H1 (cell line): Measurements from ENCODE around the gene TMEM108. TPM values are rescaled to one million over a fixed set of nuclear protein-coding genes. Genes with fewer than 3 reads are reported as not detected.

Experiments
- CTCF ChIA-PET: fragments of 300-600 bp; sonication (Branson Sonifier 250); formaldehyde crosslinking; loops from one replicate; lab custom pipeline; 2021; ENCODE audit not compliant: partially characterized antibody; lab: Charles Lee
- POLR2A ChIA-PET: fragments of 300-600 bp; sonication (Branson Sonifier 250); formaldehyde crosslinking; loops from one replicate; lab custom pipeline; 2021; ENCODE audit warnings: inconsistent platforms; ENCODE audit not compliant: partially characterized antibody; lab: Charles Lee
- DNase-seq, 2 experiments: peaks; one replicate each; pipeline versions ENCODE4 v3.0.0 to v3.0.0-alpha.2; 2010 to 2022; ENCODE audit warnings: low spot score in 2 of 2, low read depth in 1 of 2, mixed read lengths in 1 of 2
- FAIRE-seq: peaks from 2 replicates; lab custom pipeline; 2011; peaks lifted over from hg19 to GRCh38; lab: Jason Lieb, UNC
- H2AFZ ChIP-seq: 2 replicates; pipeline ENCODE4 v1.8.1; 2012; ENCODE audit warnings: low read length, inconsistent platforms
- H2AK5ac ChIP-seq: 2 replicates; pipeline ENCODE4 v1.6.1; 2013; ENCODE audit warnings: low read depth, low read length
- H2BK120ac ChIP-seq: replicated peaks from 2 replicates; pipeline ENCODE3; 2013; ENCODE audit warnings: low read depth, low read length, inconsistent platforms
- H2BK12ac ChIP-seq: 2 replicates; pipeline ENCODE4 v1.6.1; 2013; ENCODE audit warnings: low read depth, low read length
- H2BK15ac ChIP-seq: 2 replicates; pipeline ENCODE4 v1.6.1; 2013; ENCODE audit warnings: low read length
- H2BK20ac ChIP-seq: 2 replicates; pipeline ENCODE4 v1.6.1; 2013; ENCODE audit warnings: low read length
- H2BK5ac ChIP-seq: 2 replicates; pipeline ENCODE4 v1.6.1; 2013; ENCODE audit warnings: low read depth, low read length
- H3K14ac ChIP-seq: 2 replicates; pipeline ENCODE4 v1.6.1; 2013; ENCODE audit warnings: inconsistent platforms; ENCODE audit not compliant: insufficient read length
- H3K18ac ChIP-seq: 2 replicates; pipeline ENCODE4 v1.6.1; 2013; ENCODE audit warnings: low read length; ENCODE audit errors: extremely low read depth
- H3K23ac ChIP-seq: 2 replicates; pipeline ENCODE4 v1.6.1; 2013; ENCODE audit warnings: inconsistent platforms; ENCODE audit not compliant: insufficient read length
- H3K23me2 ChIP-seq: 2 replicates; pipeline ENCODE4 v1.6.1; 2013; ENCODE audit warnings: low read depth, low read length
- H3K27ac ChIP-seq: 2 replicates; pipeline ENCODE4 v1.6.1; 2011; ENCODE audit warnings: low read depth, low read length, inconsistent platforms
- H3K27me3 ChIP-seq, 4 experiments: replicated peaks in 1 of 4; 1 replicate in 1 of 4; 2 replicates in 3 of 4; pipeline versions ENCODE4 v1.6.1 to v1.8.1; 2011 to 2013; ENCODE audit warnings: low read length in 3 of 4, mild to moderate bottlenecking in 3 of 4, inconsistent platforms in 2 of 4, mixed read lengths in 2 of 4, moderate library complexity in 1 of 4; ENCODE audit not compliant: control insufficient read depth in 3 of 4, insufficient read depth in 3 of 4; ENCODE audit errors: extremely low read depth in 1 of 4
- H3K36me3 ChIP-seq, 4 experiments: 2 replicates each; pipeline versions ENCODE4 v1.6.1 to v1.8.1; 2011 to 2013; ENCODE audit warnings: mild to moderate bottlenecking in 4 of 4, low read length in 3 of 4, moderate library complexity in 2 of 4, control low read depth in 1 of 4, inconsistent platforms in 1 of 4; ENCODE audit not compliant: insufficient read depth in 4 of 4, control insufficient read depth in 2 of 4
- H3K4ac ChIP-seq: replicated peaks from 2 replicates; pipeline ENCODE3; 2013; ENCODE audit warnings: low read length, low read depth, mixed read lengths, inconsistent platforms; ENCODE audit not compliant: insufficient read length
- H3K4me1 ChIP-seq, 4 experiments: replicated peaks in 1 of 4; 1 replicate in 1 of 4; 2 replicates in 3 of 4; pipeline versions ENCODE4 v1.6.1 to v1.8.1; 2011 to 2013; ENCODE audit warnings: low read length in 3 of 4, inconsistent platforms in 2 of 4, mixed read lengths in 1 of 4; ENCODE audit not compliant: insufficient read depth in 4 of 4, control insufficient read depth in 3 of 4
- H3K4me2 ChIP-seq, 2 experiments: 2 replicates each; pipeline versions ENCODE4 v1.6.1 to v1.8.1; 2011 to 2013; ENCODE audit warnings: low read depth in 2 of 2, low read length in 2 of 2, control low read depth in 1 of 2, inconsistent platforms in 1 of 2, mild to moderate bottlenecking in 1 of 2; ENCODE audit not compliant: insufficient read depth in 1 of 2
- H3K4me3 ChIP-seq, 4 experiments: fragments of 200-600, 300-600 bp in 1 of 4; sonication (generic), shearing (Covaris generic), sonication (Bioruptor Twin) in 1 of 4; 2 replicates each; pipeline versions ENCODE4 v1.5.1 to v1.8.1; 2011 to 2016; ENCODE audit warnings: low read length in 4 of 4, low read depth in 3 of 4, control low read depth in 2 of 4, inconsistent platforms in 2 of 4, mild to moderate bottlenecking in 2 of 4, mixed read lengths in 1 of 4, moderate library complexity in 1 of 4; ENCODE audit not compliant: insufficient read depth in 2 of 4; ENCODE audit errors: extremely low read depth in 1 of 4
- H3K56ac ChIP-seq: replicated peaks from 2 replicates; pipeline ENCODE3; 2013; ENCODE audit warnings: low read depth, mild to moderate bottlenecking, mixed read lengths, low read length, inconsistent platforms; ENCODE audit not compliant: insufficient read length
- H3K79me1 ChIP-seq: 2 replicates; pipeline ENCODE4 v1.6.1; 2013; ENCODE audit warnings: low read depth, low read length, control low read depth
- H3K79me2 ChIP-seq, 2 experiments: 2 replicates each; pipeline versions ENCODE4 v1.6.1 to v1.8.1; 2012 to 2013; ENCODE audit warnings: low read length in 2 of 2, mild to moderate bottlenecking in 2 of 2, inconsistent platforms in 1 of 2; ENCODE audit not compliant: insufficient read depth in 2 of 2, control insufficient read depth in 1 of 2
- H3K9ac ChIP-seq, 4 experiments: replicated peaks in 1 of 4; 1 replicate in 1 of 4; 2 replicates in 3 of 4; pipeline versions ENCODE4 v1.6.1 to v1.8.1; 2011 to 2013; ENCODE audit warnings: low read depth in 3 of 4, low read length in 3 of 4, control low read depth in 2 of 4, mild to moderate bottlenecking in 2 of 4, moderate library complexity in 2 of 4, inconsistent platforms in 1 of 4; ENCODE audit errors: extremely low read depth in 1 of 4
- H3K9me3 ChIP-seq, 2 experiments: 2 replicates each; pipeline versions ENCODE4 v1.6.1 to v1.8.1; 2012 to 2013; ENCODE audit warnings: mild to moderate bottlenecking in 2 of 2, moderate library complexity in 2 of 2, control low read depth in 1 of 2, inconsistent platforms in 1 of 2, low read depth in 1 of 2, low read length in 1 of 2, mixed read lengths in 1 of 2; ENCODE audit not compliant: insufficient read depth in 2 of 2
- H4K20me1 ChIP-seq, 2 experiments: replicated peaks in 1 of 2; 2 replicates each; pipeline versions ENCODE3 to v1.8.1; 2011 to 2013; ENCODE audit warnings: inconsistent platforms in 2 of 2, low read length in 2 of 2, mild to moderate bottlenecking in 1 of 2; ENCODE audit not compliant: insufficient read depth in 2 of 2, control insufficient read depth in 1 of 2
- H4K5ac ChIP-seq: 2 replicates; pipeline ENCODE4 v1.6.1; 2013; ENCODE audit warnings: low read length, low read depth, mixed read lengths, inconsistent platforms; ENCODE audit not compliant: insufficient read length
- H4K8ac ChIP-seq: 2 replicates; pipeline ENCODE4 v1.8.0; 2013; ENCODE audit warnings: mild to moderate bottlenecking, moderate library complexity, low read length, inconsistent platforms; ENCODE audit not compliant: insufficient read depth; ENCODE audit errors: extremely low read depth
- H4K91ac ChIP-seq: replicated peaks from 2 replicates; pipeline ENCODE3; 2013; ENCODE audit warnings: low read length, mixed read lengths, inconsistent platforms; ENCODE audit not compliant: insufficient read length
- JUN ChIP-seq: IDR thresholded peaks from 2 replicates; pipeline ENCODE4 v1.6.1; 2011; ENCODE audit warnings: low read depth, mild to moderate bottlenecking, improper control_type of control experiment, low read length
- RAD21 ChIP-seq, 2 experiments: IDR thresholded peaks in 1 of 2; conservative IDR thresholded peaks in 1 of 2; 2 replicates each; pipeline ENCODE4 v1.6.1; 2011; ENCODE audit warnings: low read depth in 2 of 2, low read length in 2 of 2, improper control_type of control experiment in 1 of 2, inconsistent platforms in 1 of 2, mild to moderate bottlenecking in 1 of 2, moderate library complexity in 1 of 2
- RBBP5 ChIP-seq: IDR thresholded peaks from 2 replicates; pipeline ENCODE4 v1.7.1; 2012; ENCODE audit warnings: low read depth, mild to moderate bottlenecking, inconsistent platforms, low read length, moderate library complexity, borderline replicate concordance
- RXRA ChIP-seq: IDR thresholded peaks from 2 replicates; pipeline ENCODE4 v1.6.1; 2011; ENCODE audit warnings: low read depth, mild to moderate bottlenecking, low read length, moderate library complexity; ENCODE audit not compliant: insufficient read depth
- SAP30 ChIP-seq: fragments of 300-600 bp; sonication (generic); IDR thresholded peaks from 2 replicates; pipeline ENCODE4 v1.7.1; 2012; ENCODE audit warnings: low read length, moderate library complexity, mild to moderate bottlenecking, inconsistent platforms; ENCODE audit not compliant: insufficient read depth, insufficient replicate concordance
- SIN3A ChIP-seq, 2 experiments: IDR thresholded peaks in 1 of 2; conservative IDR thresholded peaks in 1 of 2; 2 replicates each; pipeline ENCODE4 v1.6.1; 2011 to 2012; ENCODE audit warnings: low read length in 2 of 2, improper control_type of control experiment in 1 of 2, low read depth in 1 of 2, mild to moderate bottlenecking in 1 of 2
- SIRT6 ChIP-seq: IDR thresholded peaks from one replicate; pipeline ENCODE4 v1.7.1; 2012; ENCODE audit warnings: low read length, inconsistent platforms
- SIX5 ChIP-seq: IDR thresholded peaks from 2 replicates; pipeline ENCODE4 v1.6.1; 2011; ENCODE audit warnings: mild to moderate bottlenecking, low read depth, low read length
- TCF12 ChIP-seq: IDR thresholded peaks from 2 replicates; pipeline ENCODE4 v1.6.1; 2011; ENCODE audit warnings: low read depth, mild to moderate bottlenecking, low read length
- YY1 ChIP-seq: IDR thresholded peaks from 2 replicates; pipeline ENCODE4 v1.6.1; 2011; ENCODE audit warnings: low read depth, mild to moderate bottlenecking, low read length
- WGBS, 2 experiments: shearing (Covaris generic) in 1 of 2; methylation state at CpG; one replicate each; pipeline versions ENCODE4 v1.1.6 to v1.1.7; 2013 to 2015; ENCODE audit warnings: low lambda C conversion rate in 2 of 2, mixed read lengths in 2 of 2, inconsistent platforms in 1 of 2, low coverage in 1 of 2, missing lambda C conversion rate in 1 of 2; ENCODE audit not compliant: insufficient replicate concordance in 2 of 2, insufficient coverage in 1 of 2, insufficient read length in 1 of 2; ENCODE audit errors: extremely low coverage in 1 of 2, missing lambda C conversion rate in 1 of 2; 5-methylcytosine and 5-hydroxymethylcytosine counted together
- polyA plus RNA-seq, 7 experiments: library from polyadenylated mRNA; depleted of rRNA in 3 of 7; stranded (reverse) in 5 of 7; unstranded in 2 of 7; fragments of >200 nt in 5 of 7; fragments of 200-250 nt in 2 of 7; gene quantifications; 1 replicate in 5 of 7; 2 replicates in 1 of 7; 4 replicates in 1 of 7; pipeline versions ENCODE4 v1.2.1 to v1.2.3, GENCODE V29; 2011 to 2013; ENCODE audit warnings: missing spikeins in 2 of 7, mixed read lengths in 2 of 7
- total RNA-seq: library from RNA; stranded (reverse); fragmentation: NEBNext Ultra II Directional; extraction: Animal tissue kit (Norgen Biotek cat#: 25700); gene quantifications from 2 replicates; pipeline ENCODE4 v1.2.1, GENCODE V29; 2021
- TF ChIP-seq, protein P1 (sequence below), 3 experiments: IDR thresholded peaks; 1 replicate in 2 of 3; 2 replicates in 1 of 3; pipeline versions ENCODE4 v1.5.1 to v1.6.1; 2011; ENCODE audit warnings: low read length in 3 of 3, mild to moderate bottlenecking in 3 of 3, inconsistent platforms in 2 of 3, low read depth in 1 of 3, moderate library complexity in 1 of 3; ENCODE audit not compliant: insufficient read depth in 1 of 3; ENCODE audit errors: control extremely low read depth in 1 of 3

TMEM108 gene
- total and polyA plus RNA-seq, 2 of the 8 experiments (the other 6 are each of a cell fraction or from before 2014, with no cell fraction given) = 14.3 to 16.2 TPM

DNA sequence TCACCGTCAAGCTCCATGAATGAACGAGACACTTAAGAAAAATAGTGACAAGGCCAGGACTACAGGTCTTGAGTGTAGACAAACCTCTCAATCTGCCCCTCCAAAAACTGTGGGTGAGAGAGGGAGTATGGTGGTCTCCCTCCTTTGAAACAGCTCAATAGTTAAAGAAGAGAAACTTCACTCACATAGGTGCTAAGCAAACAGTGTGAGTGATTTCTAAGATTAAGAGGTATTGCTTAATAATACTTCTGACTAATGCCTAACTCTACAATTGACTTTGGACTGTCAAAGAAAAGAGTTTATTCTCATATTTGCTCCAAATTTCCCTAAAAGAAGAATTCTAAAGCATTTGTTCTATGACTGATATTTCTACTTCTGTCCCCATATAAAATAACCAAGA is 17.0 kb upstream of the TMEM108 start:
- H3K56ac ChIP-seq = no peak overlapping the region
- no peak overlapping the region for H4K8ac ChIP-seq
- no peak overlapping the region for H2BK15ac ChIP-seq
- ChIA-PET CTCF (interaction anchor here (0.8 to 1.5 kb wide), 4 partner anchors 11 to 295 kb away, joined by 3 to 5 read pairs (median 3); no protein-coding TSS in a partner anchor), POLR2A (no interaction called here)
- no peaks in the 10 kb centered on the region for H3K36me3 ChIP-seq
- H4K5ac ChIP-seq = no peak overlapping the region
- no peak overlapping the region for H2BK20ac ChIP-seq
- H2BK5ac ChIP-seq = no peak overlapping the region
- no peaks in the 10 kb centered on the region for H3K4me1 ChIP-seq
- no peak overlapping the region for H3K27ac ChIP-seq
- no peak for TF ChIP-seq RXRA
- TF ChIP-seq JUN = no peak
- no peak for TF ChIP-seq SAP30
- no peak for TF ChIP-seq SIX5
- TF ChIP-seq SIRT6 = no peak
- TF ChIP-seq YY1 = no peak
- no peak for TF ChIP-seq RAD21 (IDR thresholded peaks at IDR 0.05 in 1 of 2, conservative IDR thresholded peaks at IDR 0.05 in 1 of 2; ENCODE audit: low read depth in 2 of 2, low read length in 2 of 2)
- TF ChIP-seq TCF12 = no peak
- TF ChIP-seq RBBP5 = no peak
- no peak for TF ChIP-seq SIN3A (conservative IDR thresholded peaks at IDR 0.05 in 1 of 2, IDR thresholded peaks at IDR 0.05 in 1 of 2; ENCODE audit: low read depth in 1 of 2, low read length in 2 of 2)
- TF ChIP-seq, protein P1, sequence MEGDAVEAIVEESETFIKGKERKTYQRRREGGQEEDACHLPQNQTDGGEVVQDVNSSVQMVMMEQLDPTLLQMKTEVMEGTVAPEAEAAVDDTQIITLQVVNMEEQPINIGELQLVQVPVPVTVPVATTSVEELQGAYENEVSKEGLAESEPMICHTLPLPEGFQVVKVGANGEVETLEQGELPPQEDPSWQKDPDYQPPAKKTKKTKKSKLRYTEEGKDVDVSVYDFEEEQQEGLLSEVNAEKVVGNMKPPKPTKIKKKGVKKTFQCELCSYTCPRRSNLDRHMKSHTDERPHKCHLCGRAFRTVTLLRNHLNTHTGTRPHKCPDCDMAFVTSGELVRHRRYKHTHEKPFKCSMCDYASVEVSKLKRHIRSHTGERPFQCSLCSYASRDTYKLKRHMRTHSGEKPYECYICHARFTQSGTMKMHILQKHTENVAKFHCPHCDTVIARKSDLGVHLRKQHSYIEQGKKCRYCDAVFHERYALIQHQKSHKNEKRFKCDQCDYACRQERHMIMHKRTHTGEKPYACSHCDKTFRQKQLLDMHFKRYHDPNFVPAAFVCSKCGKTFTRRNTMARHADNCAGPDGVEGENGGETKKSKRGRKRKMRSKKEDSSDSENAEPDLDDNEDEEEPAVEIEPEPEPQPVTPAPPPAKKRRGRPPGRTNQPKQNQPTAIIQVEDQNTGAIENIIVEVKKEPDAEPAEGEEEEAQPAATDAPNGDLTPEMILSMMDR (IDR thresholded peaks at IDR 0.05; ENCODE audit: control extremely low read depth in 1 of 3, insufficient read depth in 1 of 3, low read depth in 1 of 3, low read length in 3 of 3) = no peak
- no peak overlapping the region for H3K4me2 ChIP-seq
- H3K79me1 ChIP-seq = no peaks in the 10 kb centered on the region
- no peak overlapping the region for H2BK12ac ChIP-seq
- H3K18ac ChIP-seq = no peak overlapping the region
- no peak overlapping the region for H2AK5ac ChIP-seq
- H2BK120ac ChIP-seq = no peak overlapping the region
- no peak overlapping the region for H3K14ac ChIP-seq
- H3K27me3 ChIP-seq = no peaks in the 10 kb centered on the region
- no peak overlapping the region for H2AFZ ChIP-seq
- no peak overlapping the region for H3K23ac ChIP-seq
- H4K91ac ChIP-seq = no peak overlapping the region
- FAIRE-seq = no peak
- no peak overlapping the region for H3K9ac ChIP-seq
- DNase-seq = no peak
- no peak overlapping the region for H3K4me3 ChIP-seq
- H3K79me2 ChIP-seq = no peaks in the 10 kb centered on the region
- 88% methylated on average over 2 of the region's 2 CpGs; no CpG with 5 or more reads in 1 of the 2 experiments for WGBS, 2 experiments
- no peaks in the 10 kb centered on the region for H4K20me1 ChIP-seq
- no peak overlapping the region for H3K4ac ChIP-seq
- no peaks in the 10 kb centered on the region for H3K9me3 ChIP-seq
- H3K23me2 ChIP-seq = no peaks in the 10 kb centered on the region
